GM12878 (cell line): ENCODE results near the gene HTRA3. TPM values are rescaled to one million over a fixed set of nuclear protein-coding genes. Genes with fewer than 3 reads are reported as not detected.

Experiments
- ATAC-seq: fragments of 200-7000 bp; cut with Tn5 transposase; 3 replicates; pipeline ENCODE4 v1.9.1; 2020; ENCODE audit warnings: mild to moderate bottlenecking, moderate library complexity
- BruUV-seq: library from RNA; stranded (reverse); fragments of 400-500 nt; replicated peaks from 2 replicates; lab custom pipeline; 2021; lab: Mats Ljungman, UMichigan
- CTCF ChIA-PET: fragments of 300-600 bp; sonication (Branson Sonifier 250); formaldehyde crosslinking; extraction: SDS; loops from one replicate; lab custom pipeline; 2021; ENCODE audit warnings: inconsistent platforms; lab: Yijun Ruan, JAX
- POLR2A ChIA-PET: fragments of 350-600 bp; formaldehyde crosslinking; extraction: SDS; loops from one replicate; lab custom pipeline; 2021; ENCODE audit warnings: inconsistent platforms; lab: Charles Lee
- RAD21 ChIA-PET: fragments of 300-600 bp; sonication (Branson Sonifier 250); formaldehyde crosslinking; loops from one replicate; lab custom pipeline; 2023; ENCODE audit warnings: antibody characterized with exemption; ENCODE audit not compliant: unreplicated experiment; lab: Charles Lee
- SMC1A ChIA-PET: fragments of 300-600 bp; sonication (Branson Sonifier 250); formaldehyde crosslinking; loops from one replicate; lab custom pipeline; 2023; ENCODE audit not compliant: unreplicated experiment, uncharacterized antibody; lab: Charles Lee
- DNase-seq: peaks from one replicate; pipeline ENCODE4 v3.0.0-alpha.2; 2011; ENCODE audit warnings: low read depth, low spot score
- FAIRE-seq: peaks from 3 replicates; lab custom pipeline; 2011; peaks lifted over from hg19 to GRCh38; lab: Jason Lieb, UNC
- H2AFZ ChIP-seq: 2 replicates; pipeline ENCODE4 v1.6.0; 2011; ENCODE audit warnings: low read depth, low read length, control low read depth; ENCODE audit not compliant: control insufficient read depth
- H3K27ac ChIP-seq: 2 replicates; pipeline ENCODE4 v1.5.1; 2011; ENCODE audit warnings: control low read depth; ENCODE audit not compliant: control insufficient read depth, insufficient read depth
- H3K27me3 ChIP-seq, 2 experiments: replicated peaks in 1 of 2; 2 replicates each; pipeline versions ENCODE4 v1.6.0 to v1.6.1; 2011; ENCODE audit warnings: low read length in 1 of 2; ENCODE audit not compliant: control insufficient read depth in 2 of 2, insufficient read depth in 2 of 2
- H3K36me3 ChIP-seq, 2 experiments: 2 replicates each; pipeline ENCODE4 v1.5.1; 2011; ENCODE audit warnings: low read length in 1 of 2; ENCODE audit not compliant: control insufficient read depth in 2 of 2, insufficient read depth in 2 of 2
- H3K4me1 ChIP-seq: 2 replicates; pipeline ENCODE4 v1.6.1; 2011; ENCODE audit warnings: mild to moderate bottlenecking, low read length, moderate library complexity, mixed read lengths; ENCODE audit not compliant: control insufficient read depth, insufficient read depth
- H3K4me2 ChIP-seq: 2 replicates; pipeline ENCODE4 v1.6.0; 2011; ENCODE audit warnings: control low read depth; ENCODE audit not compliant: control insufficient read depth, insufficient read depth
- H3K4me3 ChIP-seq: fragments of 200-600 bp; sonication (generic); 2 replicates; pipeline ENCODE4 v1.5.1; 2016
- H3K79me2 ChIP-seq: 2 replicates; pipeline ENCODE4 v1.6.0; 2011; ENCODE audit warnings: low read length; ENCODE audit not compliant: control insufficient read depth, insufficient read depth
- H3K9ac ChIP-seq: 2 replicates; pipeline ENCODE4 v1.8.0; 2011; ENCODE audit warnings: low read length, control low read depth, mixed read lengths; ENCODE audit not compliant: control insufficient read depth, insufficient read depth
- H3K9me3 ChIP-seq: replicated peaks from 3 replicates; pipeline ENCODE4 v1.5.1; 2011; ENCODE audit warnings: mild to moderate bottlenecking, low read length; ENCODE audit not compliant: control insufficient read depth, insufficient read depth
- H4K20me1 ChIP-seq: 2 replicates; pipeline ENCODE4 v1.6.0; 2011; ENCODE audit not compliant: control insufficient read depth, insufficient read depth
- EZH2 ChIP-seq: IDR thresholded peaks from 2 replicates; pipeline ENCODE4 v1.6.1; 2012; ENCODE audit warnings: low read depth, mild to moderate bottlenecking, control low read depth, inconsistent platforms, low read length, borderline replicate concordance; ENCODE audit not compliant: control insufficient read depth
- GATAD2B ChIP-seq: fragments of 450-650 bp; conservative IDR thresholded peaks from 2 replicates; pipeline ENCODE4 v1.6.1; 2017; ENCODE audit warnings: low read depth, mild to moderate bottlenecking, moderate library complexity
- IKZF1 ChIP-seq: fragments of 450-650 bp; conservative IDR thresholded peaks from 2 replicates; pipeline ENCODE4 v1.6.1; 2017; ENCODE audit warnings: antibody characterized with exemption, mild to moderate bottlenecking
- POLR2AphosphoS2 ChIP-seq: IDR thresholded peaks from 2 replicates; pipeline ENCODE4 v1.6.1; 2011; ENCODE audit warnings: low read depth, mild to moderate bottlenecking, low read length, improper control_type of control experiment, moderate library complexity
- RBBP5 ChIP-seq: fragments of 200-600 bp; sonication (generic); conservative IDR thresholded peaks from 2 replicates; pipeline ENCODE4 v1.6.1; 2016
- SUZ12 ChIP-seq: fragments of 200-600 bp; sonication (generic); IDR thresholded peaks from one replicate; pipeline ENCODE4 v1.6.1; 2018; ENCODE audit warnings: antibody characterized with exemption, mild to moderate bottlenecking; ENCODE audit not compliant: unreplicated experiment
- ZNF592 ChIP-seq: fragments of 450-650 bp; IDR thresholded peaks from 2 replicates; pipeline ENCODE4 v1.6.1; 2017; ENCODE audit warnings: mild to moderate bottlenecking, moderate library complexity
- ZSCAN29 ChIP-seq: fragments of 450-650 bp; IDR thresholded peaks from 2 replicates; pipeline ENCODE4 v1.6.1; 2017; ENCODE audit warnings: mild to moderate bottlenecking, moderate library complexity
- WGBS: methylation state at CpG from one replicate; pipeline ENCODE4 v1.1.6; 2016; ENCODE audit warnings: low lambda C conversion rate; ENCODE audit not compliant: insufficient replicate concordance, insufficient coverage; ENCODE audit errors: missing lambda C conversion rate; 5-methylcytosine and 5-hydroxymethylcytosine counted together
- in situ Hi-C: fragments of 300-500 bp; cut with MboI; formaldehyde crosslinking; loops from 9 replicates; pipeline ENCODE4 v1.14.3; 2018; ENCODE audit warnings: mixed read lengths
- intact Hi-C: fragments of 100-400 bp; cut with micrococcal nuclease; formaldehyde crosslinking; loops from one replicate; pipeline ENCODE4 v1.14.2; 2022; ENCODE audit not compliant: unreplicated experiment
- polyA plus RNA-seq, 11 experiments: library from polyadenylated mRNA; depleted of rRNA in 4 of 11; unstranded in 6 of 11; stranded (reverse) in 5 of 11; fragments of >200 nt; fragmentation: Nextera tagmentation in 4 of 11; fragmentation: Illumina TruSeq in 1 of 11; extraction: Ambion mirVana in 4 of 11; extraction: Trizol in 1 of 11; gene quantifications; 1 replicate in 1 of 11; 2 replicates in 10 of 11; pipeline versions ENCODE4 v1.2.1 to v1.2.3, GENCODE V29; 2011 to 2016; ENCODE audit warnings: inconsistent platforms in 2 of 11, missing spikeins in 2 of 11, low read depth in 1 of 11
- total RNA-seq, 4 experiments: library from RNA; depleted of rRNA in 3 of 4; stranded (reverse); fragments of >200 nt in 3 of 4; fragmentation: Illumina TruSeq in 1 of 4; extraction: Trizol in 1 of 4; gene quantifications; 2 replicates each; pipeline versions ENCODE4 v1.2.1 to v1.2.3, GENCODE V29; 2013 to 2021

HTRA3 gene
- total and polyA plus RNA-seq, 10 of the 15 experiments (the other 5 are each of a cell fraction or from before 2014, with no cell fraction given), result 0.04 to 1.2 (median 0.08) TPM; not detected in 7

- TF ChIP-seq EZH2, result no peak
- TF ChIP-seq GATAD2B, result no peak
- TF ChIP-seq RBBP5, result no peak
- TF ChIP-seq ZSCAN29, result no peak
Measured at GRCh38 chr4:8312976-8313375, 43.4 kb downstream of the HTRA3 start (continued).

GRCh38 chr4:8314691-8315255, 45.2 kb downstream of the HTRA3 start:
- ChIA-PET RAD21 (no interaction called here), SMC1A (no interaction called here), CTCF (interaction anchor here (0.9 kb wide), 1 partner anchor 48 kb away, joined by 4 read pairs; no protein-coding TSS in a partner anchor), POLR2A (no interaction called here)
- TF ChIP-seq IKZF1 (no peak), POLR2AphosphoS2 (no peak), RBBP5 (no peak), SUZ12 (no peak), ZNF592 (no peak)
- Histone ChIP-seq H3K9ac (no peak overlapping the region), H3K4me2 (no peak overlapping the region), H2AFZ (no peak overlapping the region), H3K79me2 (no peaks in the 10 kb centered on the region), H3K4me1 (no peaks in the 10 kb centered on the region), H3K27ac (no peak overlapping the region), H3K9me3 (no peaks in the 10 kb centered on the region), H3K4me3 (no peak overlapping the region), H3K36me3 (no peaks in the 10 kb centered on the region), H3K27me3 (no peaks in the 10 kb centered on the region; a peak in 3 of 4 replicates), H4K20me1 (no peaks in the 10 kb centered on the region)
- 7% methylated on average over 5 of the region's 5 CpGs for WGBS
- no peak for DNase-seq
- ATAC-seq, result no peak
- no TSS peak for BruUV-seq
- in situ Hi-C loops (no loop called here), intact Hi-C loops (no loop called here)
- no peak for FAIRE-seq
